ENCODE data around the gene AFF3. TPM values are rescaled to one million over a fixed set of nuclear protein-coding genes. Genes with fewer than 3 reads are reported as not detected.

Gene AFF3
- total and polyA plus RNA-seq, 2 experiments from 2014 or later, result 7.3 to 7.8 TPM

GRCh38 chr2:100176925-100177324, 34.5 kb upstream of the AFF3 start:
- Histone ChIP-seq H3K9me3 (ENCODE audit: low read depth) (no peaks in the 10 kb centered on the region), H3K27me3 (no peaks in the 10 kb centered on the region), H3K4me1 (ENCODE audit: insufficient read depth) (no peaks in the 10 kb centered on the region), H3K9me2 (replicated peaks; ENCODE audit: insufficient read depth) (no peaks in the 10 kb centered on the region), H3K27ac (no peak overlapping the region), H3K79me2 (no peaks in the 10 kb centered on the region), H3K4me2 (no peak overlapping the region), H2AFZ (no peak overlapping the region), H4K20me1 (ENCODE audit: insufficient read depth, poor library complexity, severe bottlenecking) (no peaks in the 10 kb centered on the region), H3K4me3 (no peak overlapping the region), H3K36me3 (replicated peaks; ENCODE audit: insufficient read depth, low read depth) (no peaks in the 10 kb centered on the region)
- DNase-seq (ENCODE audit: low spot score), result no peak
- TF ChIP-seq EZH2 (IDR thresholded peaks at IDR 0.05; ENCODE audit: borderline replicate concordance) (no peak), EZH2phosphoT487 (IDR thresholded peaks at IDR 0.05; ENCODE audit: low read depth, severe bottlenecking, unreplicated experiment) (no peak), CTCF (IDR thresholded peaks at IDR 0.05; ENCODE audit: poor library complexity) (no peak)
- WGBS (ENCODE audit: low lambda C conversion rate, missing lambda C conversion rate), result 98% methylated on average over 4 of the region's 4 CpGs

GRCh38 chr2:100174026-100174431, 31.6 kb upstream of the AFF3 start:
- Histone ChIP-seq H3K4me1 (ENCODE audit: insufficient read depth) (no peaks in the 10 kb centered on the region), H3K27ac (peak overlapping the region; percentile 52), H4K20me1 (ENCODE audit: insufficient read depth, poor library complexity, severe bottlenecking) (no peaks in the 10 kb centered on the region), H3K27me3 (no peaks in the 10 kb centered on the region), H3K4me2 (peak overlapping the region; percentile 39), H3K9me3 (ENCODE audit: low read depth) (no peaks in the 10 kb centered on the region), H3K9me2 (replicated peaks; ENCODE audit: insufficient read depth) (no peaks in the 10 kb centered on the region), H3K79me2 (no peaks in the 10 kb centered on the region), H2AFZ (no peak overlapping the region), H3K36me3 (replicated peaks; ENCODE audit: insufficient read depth, low read depth) (no peaks in the 10 kb centered on the region), H3K4me3 (no peak overlapping the region)
- WGBS (ENCODE audit: low lambda C conversion rate, missing lambda C conversion rate), result 50% methylated on average over 6 of the region's 6 CpGs
- TF ChIP-seq CTCF (IDR thresholded peaks at IDR 0.05; ENCODE audit: poor library complexity), result no peak
- TF ChIP-seq EZH2phosphoT487 (IDR thresholded peaks at IDR 0.05; ENCODE audit: low read depth, severe bottlenecking, unreplicated experiment), result peak; percentile 47
- no peak for DNase-seq (ENCODE audit: low spot score)

GRCh38 chr2:100166701-100167100, 24.3 kb upstream of the AFF3 start:
- no peak for TF ChIP-seq EZH2phosphoT487 (IDR thresholded peaks at IDR 0.05; ENCODE audit: low read depth, severe bottlenecking, unreplicated experiment)
- no peak for TF ChIP-seq EZH2 (IDR thresholded peaks at IDR 0.05; ENCODE audit: borderline replicate concordance)
- TF ChIP-seq CTCF (IDR thresholded peaks at IDR 0.05; ENCODE audit: poor library complexity), result no peak
- H3K79me2 ChIP-seq, result no peaks in the 10 kb centered on the region

GRCh38 chr2:100163605-100164004, 21.2 kb upstream of the AFF3 start:
- Histone ChIP-seq H2AFZ (no peak overlapping the region), H3K27ac (no peak overlapping the region), H3K79me2 (no peaks in the 10 kb centered on the region), H3K27me3 (no peaks in the 10 kb centered on the region), H3K4me1 (ENCODE audit: insufficient read depth) (no peaks in the 10 kb centered on the region), H3K4me2 (no peak overlapping the region), H3K36me3 (replicated peaks; ENCODE audit: insufficient read depth, low read depth) (no peaks in the 10 kb centered on the region), H3K9me3 (ENCODE audit: low read depth) (no peaks in the 10 kb centered on the region), H3K4me3 (no peak overlapping the region), H4K20me1 (ENCODE audit: insufficient read depth, poor library complexity, severe bottlenecking) (no peaks in the 10 kb centered on the region), H3K9me2 (replicated peaks; ENCODE audit: insufficient read depth) (no peaks in the 10 kb centered on the region)
- TF ChIP-seq EZH2 (IDR thresholded peaks at IDR 0.05; ENCODE audit: borderline replicate concordance), result no peak
- TF ChIP-seq EZH2phosphoT487 (IDR thresholded peaks at IDR 0.05; ENCODE audit: low read depth, severe bottlenecking, unreplicated experiment), result no peak
- TF ChIP-seq CTCF (IDR thresholded peaks at IDR 0.05; ENCODE audit: poor library complexity), result no peak
- no peak for DNase-seq (ENCODE audit: low spot score)

More at GRCh38 chr2:100166701-100167100, 24.3 kb upstream of the AFF3 start:
- no peaks in the 10 kb centered on the region for H3K36me3 ChIP-seq (replicated peaks; ENCODE audit: insufficient read depth, low read depth)
- no peaks in the 10 kb centered on the region for H4K20me1 ChIP-seq (ENCODE audit: insufficient read depth, poor library complexity, severe bottlenecking)
- H3K27me3 ChIP-seq, result no peaks in the 10 kb centered on the region
- no peaks in the 10 kb centered on the region for H3K9me3 ChIP-seq (ENCODE audit: low read depth)
- WGBS (ENCODE audit: low lambda C conversion rate, missing lambda C conversion rate), result 93% methylated on average over 6 of the region's 6 CpGs
- DNase-seq (ENCODE audit: low spot score), result no peak
- H3K4me1 ChIP-seq (ENCODE audit: insufficient read depth), result no peaks in the 10 kb centered on the region
- no peak overlapping the region for H2AFZ ChIP-seq
- no peak overlapping the region for H3K4me2 ChIP-seq
- no peaks in the 10 kb centered on the region for H3K9me2 ChIP-seq (replicated peaks; ENCODE audit: insufficient read depth)
- no peak overlapping the region for H3K4me3 ChIP-seq
- no peak overlapping the region for H3K27ac ChIP-seq

All from hepatocyte (in vitro differentiated cells).